ENCODE data around the gene AOPEP.

DNA sequence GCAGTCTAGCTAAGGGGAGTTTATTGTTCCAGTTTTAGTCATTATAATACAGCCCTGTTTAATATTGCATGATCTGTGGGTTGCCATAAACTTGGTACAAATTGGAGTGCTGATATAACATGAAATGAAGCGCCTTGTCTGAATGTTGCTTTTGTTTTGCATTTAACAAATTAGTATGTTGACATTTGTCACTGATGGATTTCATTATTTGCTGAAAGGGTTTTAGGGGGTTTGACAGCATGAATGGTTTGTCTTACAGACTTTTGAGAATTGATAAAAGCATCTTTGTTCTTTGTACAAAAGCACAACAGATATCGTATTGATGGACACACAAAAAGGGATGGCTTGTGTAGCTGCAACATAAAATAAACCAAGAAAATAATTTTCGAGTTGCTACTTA lies 178.3 kb downstream of the AOPEP start:
- TF ChIP-seq, protein P1, sequence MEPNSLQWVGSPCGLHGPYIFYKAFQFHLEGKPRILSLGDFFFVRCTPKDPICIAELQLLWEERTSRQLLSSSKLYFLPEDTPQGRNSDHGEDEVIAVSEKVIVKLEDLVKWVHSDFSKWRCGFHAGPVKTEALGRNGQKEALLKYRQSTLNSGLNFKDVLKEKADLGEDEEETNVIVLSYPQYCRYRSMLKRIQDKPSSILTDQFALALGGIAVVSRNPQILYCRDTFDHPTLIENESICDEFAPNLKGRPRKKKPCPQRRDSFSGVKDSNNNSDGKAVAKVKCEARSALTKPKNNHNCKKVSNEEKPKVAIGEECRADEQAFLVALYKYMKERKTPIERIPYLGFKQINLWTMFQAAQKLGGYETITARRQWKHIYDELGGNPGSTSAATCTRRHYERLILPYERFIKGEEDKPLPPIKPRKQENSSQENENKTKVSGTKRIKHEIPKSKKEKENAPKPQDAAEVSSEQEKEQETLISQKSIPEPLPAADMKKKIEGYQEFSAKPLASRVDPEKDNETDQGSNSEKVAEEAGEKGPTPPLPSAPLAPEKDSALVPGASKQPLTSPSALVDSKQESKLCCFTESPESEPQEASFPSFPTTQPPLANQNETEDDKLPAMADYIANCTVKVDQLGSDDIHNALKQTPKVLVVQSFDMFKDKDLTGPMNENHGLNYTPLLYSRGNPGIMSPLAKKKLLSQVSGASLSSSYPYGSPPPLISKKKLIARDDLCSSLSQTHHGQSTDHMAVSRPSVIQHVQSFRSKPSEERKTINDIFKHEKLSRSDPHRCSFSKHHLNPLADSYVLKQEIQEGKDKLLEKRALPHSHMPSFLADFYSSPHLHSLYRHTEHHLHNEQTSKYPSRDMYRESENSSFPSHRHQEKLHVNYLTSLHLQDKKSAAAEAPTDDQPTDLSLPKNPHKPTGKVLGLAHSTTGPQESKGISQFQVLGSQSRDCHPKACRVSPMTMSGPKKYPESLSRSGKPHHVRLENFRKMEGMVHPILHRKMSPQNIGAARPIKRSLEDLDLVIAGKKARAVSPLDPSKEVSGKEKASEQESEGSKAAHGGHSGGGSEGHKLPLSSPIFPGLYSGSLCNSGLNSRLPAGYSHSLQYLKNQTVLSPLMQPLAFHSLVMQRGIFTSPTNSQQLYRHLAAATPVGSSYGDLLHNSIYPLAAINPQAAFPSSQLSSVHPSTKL (CRISPR knock-in tag; IDR thresholded peaks at IDR 0.05), result no peak
- no peak for TF ChIP-seq SIN3B (IDR thresholded peaks at IDR 0.05; ENCODE audit: low read length)
